Measurements from ENCODE around the gene ACTR1A.

The ACTR1A gene

DNA sequence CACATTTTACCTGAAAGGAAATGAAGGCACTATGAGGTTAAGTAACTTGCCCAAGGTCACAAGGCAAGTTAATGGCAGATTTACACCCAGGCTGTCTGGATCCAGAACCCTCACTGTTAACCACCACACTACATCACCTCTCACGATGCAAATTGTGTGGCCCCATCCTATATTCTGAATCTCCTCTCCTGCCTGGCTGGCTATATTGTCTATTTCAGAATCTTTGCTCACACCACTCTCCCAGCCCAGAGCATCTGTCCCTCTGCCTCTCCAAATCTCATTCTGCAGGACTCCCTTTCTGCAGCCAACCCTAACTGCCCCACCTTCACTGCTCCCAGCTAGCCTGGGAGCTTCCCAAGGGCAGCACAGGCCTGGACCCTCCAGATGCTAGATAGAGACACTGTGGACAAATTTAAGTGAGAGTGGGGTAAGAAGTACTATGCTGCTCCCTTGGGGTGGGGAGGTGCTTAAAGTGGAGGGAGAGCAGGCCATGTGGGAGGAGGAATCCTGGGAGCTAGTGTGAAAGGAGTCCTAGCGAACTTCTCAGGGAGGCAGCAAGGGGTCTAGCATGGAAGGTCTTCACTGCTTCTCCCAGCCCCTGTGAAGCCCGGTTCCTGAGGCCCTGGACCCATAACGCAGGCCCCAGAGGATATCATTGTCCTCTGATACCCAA is 70.9 kb downstream of the ACTR1A start:
- peak in 1 of 58 donors; percentile 25 for DNase-seq

DNA sequence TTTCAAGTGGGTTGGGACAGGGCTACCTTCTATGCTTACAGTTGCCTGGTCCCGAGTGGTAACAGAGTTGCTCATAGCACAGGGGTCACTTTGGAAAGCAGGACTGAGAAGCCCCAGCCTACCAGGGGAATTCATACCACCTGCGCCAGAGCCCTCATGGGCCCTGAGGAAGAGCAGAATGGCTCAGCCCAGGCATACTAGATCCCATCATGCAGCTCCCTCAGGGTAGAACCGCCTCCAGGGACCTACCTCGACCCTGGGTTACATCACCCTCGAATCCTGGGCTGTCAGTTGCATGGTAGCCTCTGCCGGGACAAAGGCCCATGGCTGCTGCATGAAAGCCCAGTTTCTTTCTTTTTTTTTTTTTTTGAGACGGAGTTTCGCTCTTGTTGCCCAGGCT is 73.0 kb downstream of the ACTR1A start:
- DNase-seq: no peak

Measured in anterior cingulate cortex (tissue), 58 donors.